ENCODE results near the gene DOCK4.

DOCK4 gene

DNA sequence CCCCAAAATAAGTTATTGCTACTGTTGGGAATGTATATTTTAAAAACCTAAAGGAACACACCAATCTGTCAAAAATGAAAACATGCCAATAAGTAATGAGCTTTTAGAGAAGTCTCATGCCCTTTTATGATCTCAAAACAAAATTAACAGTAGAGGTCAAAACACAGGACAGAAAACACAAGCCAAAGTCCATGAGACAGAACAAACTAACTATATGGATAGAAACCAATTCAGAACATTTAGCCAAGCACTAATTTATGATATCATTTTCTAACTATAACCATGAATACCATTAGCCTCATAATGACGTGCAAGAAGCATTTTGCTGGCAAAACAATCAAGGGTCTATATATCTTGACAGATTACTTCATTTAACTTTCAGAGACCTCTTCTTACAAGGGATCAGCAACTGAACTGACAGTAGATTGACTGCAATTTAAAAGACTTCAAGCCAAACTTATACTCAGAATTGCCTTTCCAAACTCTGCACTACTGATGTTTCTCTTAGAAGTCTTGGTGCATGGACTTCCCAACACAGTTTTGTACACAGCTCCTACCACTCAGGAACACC, 200.9 kb downstream of the DOCK4 start:
- no peak for DNase-seq (ENCODE audit: low read depth)

GRCh38 chr7:112001091-112001826, 204.9 kb downstream of the DOCK4 start:
- no peak for DNase-seq (ENCODE audit: low read depth)

DNA sequence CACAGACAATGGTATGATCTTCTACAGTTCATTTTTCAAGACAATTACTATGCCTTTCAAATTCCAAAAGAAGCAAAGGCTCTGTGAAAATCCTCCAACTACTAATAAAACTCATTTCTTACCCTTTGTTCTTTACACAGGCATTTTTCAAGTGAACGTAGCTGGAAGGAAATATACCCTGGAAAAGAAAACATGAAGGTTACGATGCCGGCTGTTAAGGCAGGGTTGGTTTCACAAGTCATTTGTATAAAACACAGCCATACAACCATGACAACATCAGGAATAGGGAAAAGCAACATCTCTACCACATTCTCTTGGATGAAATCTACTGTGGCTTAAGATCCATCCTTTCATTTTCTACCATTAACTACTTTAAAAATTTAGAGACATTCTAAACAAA, 207.9 kb downstream of the DOCK4 start:
- DNase-seq (ENCODE audit: low read depth) = no peak

GRCh38 chr7:111997546-111997945, 208.7 kb downstream of the DOCK4 start:
- DNase-seq (ENCODE audit: low read depth) = no peak

GRCh38 chr7:111992601-111993000, 213.6 kb downstream of the DOCK4 start:
- no peak for DNase-seq (ENCODE audit: low read depth)

- DNase-seq (ENCODE audit: low read depth) = no peak
These were observed 215.6 kb downstream of the DOCK4 start for GRCh38 chr7:111990643-111991042.

DNA sequence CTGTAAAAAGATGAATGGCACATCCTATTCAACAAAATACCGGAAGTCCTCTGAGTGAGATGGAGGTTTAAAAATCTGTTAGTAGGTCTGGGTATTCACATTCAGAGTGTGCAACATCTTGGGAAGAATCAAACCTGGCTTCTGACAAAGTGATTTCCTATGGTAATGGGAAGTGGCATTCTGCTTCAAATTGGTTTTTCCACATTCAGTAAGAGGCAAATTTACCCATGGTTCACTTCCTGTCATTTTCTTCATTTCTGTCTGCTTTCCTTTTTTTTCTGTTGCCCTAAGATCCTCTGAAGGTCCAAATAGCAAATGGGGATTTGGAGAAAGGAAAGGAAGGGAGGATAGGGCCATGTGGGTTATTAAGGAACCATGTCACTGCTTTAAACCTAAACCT, 218.3 kb downstream of the DOCK4 start:
- DNase-seq (ENCODE audit: low read depth) = no peak

- DNase-seq (ENCODE audit: low read depth) = no peak
These were observed 218.9 kb downstream of the DOCK4 start for GRCh38 chr7:111987115-111987826.

DNA sequence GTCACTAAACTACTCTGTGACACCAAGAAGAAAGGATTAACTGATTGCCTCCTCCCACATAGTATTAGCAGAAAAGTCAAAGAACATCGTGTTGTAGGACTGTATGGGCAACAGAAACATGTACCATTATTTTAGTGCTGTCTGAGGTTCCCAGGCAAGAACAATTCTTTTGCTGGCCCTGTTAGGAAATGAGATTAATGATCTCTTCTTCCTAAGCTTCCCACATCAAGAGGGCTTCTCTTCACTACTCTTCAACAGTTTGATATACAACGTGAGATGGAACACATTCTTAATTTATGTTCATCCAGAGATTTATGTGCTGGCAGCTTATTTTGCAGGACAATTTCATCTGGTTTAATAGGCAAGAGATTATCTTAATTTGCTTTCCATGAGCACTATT, 219.6 kb downstream of the DOCK4 start:
- DNase-seq (ENCODE audit: low read depth) = no peak

- no peak for DNase-seq (ENCODE audit: low read depth)
These were observed 220.4 kb downstream of the DOCK4 start for GRCh38 chr7:111985798-111986197.

GRCh38 chr7:111982804-111983203, 223.4 kb downstream of the DOCK4 start:
- DNase-seq (ENCODE audit: low read depth) = no peak

DNA sequence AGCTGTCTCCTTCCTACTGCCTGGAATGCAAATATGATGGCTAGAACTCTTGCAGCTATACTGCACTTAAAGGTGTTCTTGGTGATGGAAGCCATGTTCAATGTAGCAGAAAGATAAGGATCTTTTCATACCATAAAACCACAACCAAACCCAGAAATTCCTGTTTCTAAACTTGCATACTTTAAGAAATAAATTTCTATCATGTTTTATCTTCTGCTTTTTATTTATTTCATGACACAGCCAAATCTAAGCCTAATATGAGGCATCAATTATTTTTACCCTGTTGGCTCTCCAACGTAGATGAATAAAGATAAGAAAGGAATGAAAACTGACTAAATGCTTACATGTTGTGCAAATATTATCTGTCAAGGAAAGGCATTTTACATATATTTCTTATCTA, 224.1 kb downstream of the DOCK4 start:
- no peak for DNase-seq (ENCODE audit: low read depth)

- no peak for DNase-seq (ENCODE audit: low read depth)
These were observed 225.5 kb downstream of the DOCK4 start for GRCh38 chr7:111980725-111981124.

DNA sequence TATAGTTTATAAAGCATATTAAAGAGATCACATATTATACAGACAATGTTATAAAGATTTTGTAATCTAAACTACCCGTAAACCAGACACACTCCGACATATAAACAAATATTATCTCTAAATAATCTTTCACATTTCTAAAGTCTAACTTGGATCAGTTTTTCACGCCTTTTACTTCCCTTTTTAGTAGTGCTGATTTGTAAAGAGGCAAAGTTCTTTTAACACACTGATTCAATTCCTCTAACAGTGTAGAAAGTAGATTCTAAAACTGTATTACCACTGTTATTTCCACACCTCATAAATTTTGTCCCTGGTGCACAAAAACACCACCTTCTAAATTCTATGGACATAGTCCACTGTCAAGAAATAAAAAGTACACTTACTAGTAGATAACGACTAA, 230.9 kb downstream of the DOCK4 start:
- no peak for DNase-seq (ENCODE audit: low read depth)

DNA sequence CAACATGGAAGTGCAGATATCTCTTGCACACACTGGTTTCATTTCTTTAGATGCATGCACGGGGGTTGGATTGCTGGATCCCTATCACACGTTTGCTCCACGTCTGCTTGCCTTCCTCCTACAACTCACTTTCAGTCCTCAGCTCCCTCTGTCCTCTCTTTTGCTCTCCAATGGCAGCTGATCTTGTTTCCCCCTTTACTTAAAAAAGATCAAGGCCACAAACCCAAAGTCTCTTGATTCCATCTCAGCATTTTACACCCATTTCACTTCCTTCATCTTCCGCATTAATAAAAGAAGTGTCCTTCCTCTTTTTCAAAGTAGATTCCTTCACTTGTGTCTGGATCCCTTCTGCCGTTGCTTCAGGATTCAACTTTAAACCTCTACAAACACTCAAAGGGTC, 245.2 kb downstream of the DOCK4 start:
- DNase-seq (ENCODE audit: low read depth) = no peak

DNA sequence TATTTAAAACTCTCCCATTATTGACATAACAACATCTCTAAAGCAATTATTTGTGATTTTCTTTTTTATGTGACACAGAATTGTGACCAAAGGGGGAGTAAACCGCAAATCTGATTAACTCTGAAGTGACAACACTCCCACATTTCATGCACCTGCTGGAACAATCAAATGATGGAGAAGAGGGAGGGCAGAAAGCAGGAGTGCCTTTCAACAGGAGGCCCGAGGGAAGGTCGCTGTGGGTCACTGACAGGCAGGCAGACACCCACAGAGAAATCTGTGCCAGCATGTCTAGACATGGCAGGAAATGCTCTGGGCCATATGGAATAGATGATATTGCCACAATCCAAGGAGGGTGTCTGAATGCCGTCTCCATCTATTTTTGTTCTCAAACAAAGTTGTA, 247.3 kb downstream of the DOCK4 start:
- no peak for DNase-seq (ENCODE audit: low read depth)

DNA sequence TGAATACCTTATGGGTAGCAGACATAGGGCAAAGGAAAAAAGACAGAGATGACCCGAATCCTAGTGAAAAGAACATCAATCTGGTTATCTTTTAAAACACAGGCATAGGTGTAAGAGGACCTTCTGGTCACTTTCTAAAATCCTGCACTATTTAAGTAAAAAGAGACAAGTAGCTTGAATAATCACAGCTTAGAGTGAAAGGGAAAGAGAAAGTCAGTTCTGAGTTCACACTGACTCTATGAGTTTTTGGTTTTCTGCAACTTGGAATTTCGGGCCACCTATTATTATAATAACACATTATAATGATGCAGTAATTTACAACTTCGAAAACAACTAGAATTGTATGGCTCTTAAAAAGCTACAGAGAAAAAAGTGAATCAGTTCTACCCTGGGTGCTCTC, 247.8 kb downstream of the DOCK4 start:
- no peak for DNase-seq (ENCODE audit: low read depth)

- DNase-seq (ENCODE audit: low read depth) = no peak
These were observed 250.6 kb downstream of the DOCK4 start for GRCh38 chr7:111955616-111956015.

GRCh38 chr7:111954474-111955381, 251.5 kb downstream of the DOCK4 start:
- no peak for DNase-seq (ENCODE audit: low read depth)

DNA sequence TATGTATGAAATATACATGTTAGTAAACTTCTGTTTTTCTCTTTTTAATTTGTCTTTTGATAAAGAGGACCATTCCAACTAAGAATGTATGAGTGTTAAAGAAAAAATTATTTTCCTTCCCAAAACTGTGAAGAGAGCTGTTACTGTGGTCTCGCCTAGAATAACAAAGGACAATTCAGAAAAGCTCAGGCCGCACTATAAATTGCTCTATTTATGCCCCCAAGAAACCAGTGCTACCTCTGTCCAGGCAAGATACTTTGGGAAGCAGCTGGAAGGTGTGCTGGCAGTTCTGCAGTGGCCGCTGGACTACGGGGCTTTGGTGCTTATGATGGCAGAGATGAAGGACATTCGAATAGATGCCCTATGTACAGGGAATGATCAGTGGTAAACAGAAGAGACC, 252.1 kb downstream of the DOCK4 start:
- no peak for DNase-seq (ENCODE audit: low read depth)

- no peak for DNase-seq (ENCODE audit: low read depth)
These were observed 252.6 kb downstream of the DOCK4 start for GRCh38 chr7:111953611-111954010.

DNA sequence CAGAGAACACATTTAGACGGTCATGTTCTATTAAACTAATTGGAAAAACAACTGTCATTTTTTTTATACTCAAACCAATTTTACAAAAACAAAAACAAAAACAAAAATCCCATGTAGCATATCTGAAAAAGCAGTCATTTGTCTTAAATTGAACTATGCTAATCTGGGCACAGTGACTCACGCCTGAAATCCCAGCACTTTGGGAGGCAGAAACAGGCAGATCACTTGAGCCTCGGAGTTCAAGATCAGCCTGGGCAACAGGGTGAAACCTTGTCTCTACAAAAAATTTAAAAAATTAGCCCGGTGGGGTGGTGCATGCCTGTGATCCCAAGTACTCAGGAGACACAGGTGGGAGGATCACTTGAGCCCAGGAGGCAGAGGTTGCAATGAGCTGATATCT, 253.4 kb downstream of the DOCK4 start:
- no peak for DNase-seq (ENCODE audit: low read depth)

Measured in activated gamma-delta T cell treated with anti-CD3 and anti-CD28 coated beads, Interleukin-2, amount 50 U/mL, for 16 hours (primary cell).